NT2/D1 (cell line): ENCODE results near the gene ATF4.

ENCODE experiments used
- SUZ12 ChIP-seq: IDR thresholded peaks from 2 replicates; pipeline ENCODE4 v1.6.1; 2011; ENCODE audit not compliant: insufficient read length, insufficient read depth; ENCODE audit errors: extremely low read depth
- YY1 ChIP-seq: IDR thresholded peaks from 2 replicates; pipeline ENCODE4 v1.6.1; 2011; ENCODE audit not compliant: insufficient read length, insufficient read depth
- ZNF274 ChIP-seq: IDR thresholded peaks from 2 replicates; pipeline ENCODE4 v1.6.1; 2011; ENCODE audit warnings: mild to moderate bottlenecking, low read depth, low read length

- no peak for TF ChIP-seq YY1
- TF ChIP-seq ZNF274: no peak
- TF ChIP-seq SUZ12: no peak
These were observed 39.2 kb downstream of the ATF4 start for GRCh38 chr22:39559456-39560105.
